RWPE1 (cell line): Measurements from ENCODE around the gene GPR87.

Experiments used
- CTCF ChIA-PET: fragments of 350-600 bp; sonication (Branson Sonifier 250); formaldehyde crosslinking; extraction: SDS; loops from one replicate; lab custom pipeline; 2021; lab: Yijun Ruan, JAX
- POLR2A ChIA-PET: fragments of 400-600 bp; formaldehyde crosslinking; extraction: SDS; loops from one replicate; lab custom pipeline; 2020; ENCODE audit warnings: antibody characterized with exemption; ENCODE audit not compliant: low non-redundant PET; lab: Yijun Ruan, JAX
- DNase-seq: peaks from one replicate; pipeline ENCODE4 v3.0.0; 2012; ENCODE audit warnings: low spot score
- H3K27ac ChIP-seq: fragments of 450-650 bp; 2 replicates; pipeline ENCODE4 v1.5.1; 2017
- TF ChIP-seq, protein P1 (sequence below): fragments of 450-650 bp; conservative IDR thresholded peaks from 2 replicates; pipeline ENCODE4 v1.5.1; 2017; ENCODE audit warnings: low read depth, mild to moderate bottlenecking

Gene GPR87

DNA sequence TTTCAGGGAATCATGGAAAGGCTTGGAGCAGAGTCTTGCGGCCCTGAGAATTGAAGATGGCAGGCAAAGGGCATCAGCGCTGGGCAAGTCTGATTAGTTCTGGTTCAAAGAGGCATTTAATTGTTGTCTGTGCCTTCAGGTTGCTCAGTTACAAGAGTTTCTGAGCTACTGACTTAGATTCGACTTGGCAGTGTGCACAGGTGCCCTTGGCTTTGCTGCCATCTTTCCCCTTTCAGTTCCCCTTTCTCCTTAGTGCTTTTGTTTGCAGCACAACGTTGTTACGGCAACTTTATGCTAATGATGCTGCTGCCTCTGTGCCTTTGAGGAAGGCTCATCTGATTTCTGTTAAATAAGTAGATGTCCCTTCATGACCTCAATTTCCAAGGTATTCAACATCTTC is 50.8 kb downstream of the GPR87 start:
- TF ChIP-seq, protein P1, sequence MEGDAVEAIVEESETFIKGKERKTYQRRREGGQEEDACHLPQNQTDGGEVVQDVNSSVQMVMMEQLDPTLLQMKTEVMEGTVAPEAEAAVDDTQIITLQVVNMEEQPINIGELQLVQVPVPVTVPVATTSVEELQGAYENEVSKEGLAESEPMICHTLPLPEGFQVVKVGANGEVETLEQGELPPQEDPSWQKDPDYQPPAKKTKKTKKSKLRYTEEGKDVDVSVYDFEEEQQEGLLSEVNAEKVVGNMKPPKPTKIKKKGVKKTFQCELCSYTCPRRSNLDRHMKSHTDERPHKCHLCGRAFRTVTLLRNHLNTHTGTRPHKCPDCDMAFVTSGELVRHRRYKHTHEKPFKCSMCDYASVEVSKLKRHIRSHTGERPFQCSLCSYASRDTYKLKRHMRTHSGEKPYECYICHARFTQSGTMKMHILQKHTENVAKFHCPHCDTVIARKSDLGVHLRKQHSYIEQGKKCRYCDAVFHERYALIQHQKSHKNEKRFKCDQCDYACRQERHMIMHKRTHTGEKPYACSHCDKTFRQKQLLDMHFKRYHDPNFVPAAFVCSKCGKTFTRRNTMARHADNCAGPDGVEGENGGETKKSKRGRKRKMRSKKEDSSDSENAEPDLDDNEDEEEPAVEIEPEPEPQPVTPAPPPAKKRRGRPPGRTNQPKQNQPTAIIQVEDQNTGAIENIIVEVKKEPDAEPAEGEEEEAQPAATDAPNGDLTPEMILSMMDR: no peak
- no peak for DNase-seq
- no peak overlapping the region for H3K27ac ChIP-seq
- ChIA-PET CTCF (no interaction called here), POLR2A (no interaction called here)

DNA sequence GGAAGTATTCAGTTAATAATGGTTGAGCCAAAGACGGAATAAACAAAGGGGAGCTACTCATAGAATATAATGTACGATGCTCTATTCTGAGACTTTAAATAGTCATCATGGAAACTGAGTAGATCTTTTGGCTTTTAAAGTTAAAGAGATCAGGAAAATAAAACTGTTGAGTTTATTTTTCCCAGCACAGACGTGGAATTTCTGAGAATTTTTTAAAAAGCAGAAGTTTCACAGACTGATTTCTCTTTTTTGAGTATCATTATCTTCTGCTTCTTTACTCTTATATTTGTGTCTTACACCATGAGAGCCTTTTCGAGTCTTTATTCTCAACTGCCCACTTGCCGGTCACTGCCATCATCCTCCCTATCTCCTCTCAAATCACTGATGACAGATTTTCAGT is 51.5 kb downstream of the GPR87 start:
- POLR2A ChIA-PET: no interaction called here
- no peak overlapping the region for H3K27ac ChIP-seq
- no peak for DNase-seq
- CTCF ChIA-PET: no interaction called here
- TF ChIP-seq, protein P1: no peak

DNA sequence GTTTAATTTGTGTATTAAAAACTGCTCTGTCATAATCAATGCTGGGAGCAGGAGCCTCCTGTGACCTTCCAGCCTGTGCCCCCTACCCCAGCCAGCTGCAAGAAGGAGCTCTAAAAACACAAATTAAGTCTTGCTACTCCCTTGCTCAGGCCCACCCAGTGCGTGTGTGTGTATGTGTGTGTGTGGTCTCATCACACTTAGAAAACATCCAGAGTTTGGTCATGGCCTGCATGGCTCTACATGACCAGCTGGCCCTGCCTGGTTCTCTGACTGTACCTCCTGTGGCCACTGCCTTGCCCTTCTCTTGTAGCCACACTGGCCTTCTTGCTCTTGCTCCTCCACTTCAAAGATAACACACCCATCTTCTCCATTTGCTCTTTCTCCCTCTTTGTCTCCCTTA is 52.0 kb downstream of the GPR87 start:
- H3K27ac ChIP-seq: no peak overlapping the region
- CTCF ChIA-PET: no interaction called here
- TF ChIP-seq, protein P1: no peak
- no peak for DNase-seq
- POLR2A ChIA-PET: no interaction called here

DNA sequence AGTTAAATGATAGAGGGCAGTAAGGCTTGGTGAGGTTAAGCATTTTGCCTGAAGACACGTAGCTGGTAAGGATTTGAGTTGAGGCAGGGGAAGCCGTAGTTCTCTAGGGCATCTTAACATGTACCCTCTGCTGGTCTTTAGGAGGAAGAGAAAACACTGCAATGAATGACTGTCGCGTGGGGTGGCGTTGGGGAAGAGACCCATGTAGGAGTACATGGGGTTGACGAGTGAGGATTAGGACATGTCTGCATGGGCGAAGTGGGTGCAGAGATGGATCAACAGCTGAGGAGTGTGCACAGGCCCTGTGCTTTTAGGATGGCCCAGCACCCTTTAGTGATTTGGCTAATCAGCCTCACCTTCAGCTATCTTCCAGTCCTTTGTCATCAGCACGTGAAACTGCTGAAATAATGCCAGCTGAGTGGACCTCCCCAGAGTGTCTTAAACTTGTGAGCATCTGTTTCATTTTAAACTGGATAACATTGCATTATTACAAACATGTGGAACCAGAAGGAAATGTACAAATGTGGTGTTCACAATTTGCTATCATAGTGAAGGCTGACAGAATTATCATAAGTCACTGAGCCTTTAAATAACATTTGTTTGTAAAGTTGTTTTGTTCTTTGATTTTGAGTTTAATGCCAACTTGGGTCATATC is 53.6 kb downstream of the GPR87 start:
- no peak for DNase-seq
- H3K27ac ChIP-seq: no peak overlapping the region
- POLR2A ChIA-PET: no interaction called here
- CTCF ChIA-PET: interaction anchor here (0.5 to 0.7 kb wide), 3 partner anchors 35 to 595 kb away, joined by 3 read pairs; no protein-coding TSS in a partner anchor
- TF ChIP-seq, protein P1: no peak

DNA sequence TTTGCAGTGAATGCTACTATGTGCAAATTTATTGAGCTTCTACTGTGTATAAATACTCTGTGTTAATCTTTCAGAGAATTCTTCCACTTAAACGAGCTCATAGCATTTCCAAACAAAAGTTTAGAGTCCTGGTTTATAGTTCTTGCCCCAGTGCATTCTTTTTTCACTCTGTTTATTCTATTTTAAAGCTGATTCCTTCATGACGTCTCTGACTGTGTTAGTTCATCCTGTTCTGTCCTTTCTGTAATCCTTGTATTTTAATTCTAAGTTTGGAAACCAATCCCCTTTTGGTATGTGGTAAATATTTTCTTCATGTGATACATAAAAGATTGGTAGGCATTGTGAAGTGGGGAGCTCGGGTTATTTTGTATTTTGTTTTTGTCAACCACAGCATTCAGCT is 57.0 kb downstream of the GPR87 start:
- no peak overlapping the region for H3K27ac ChIP-seq
- DNase-seq: no peak
- ChIA-PET CTCF (interaction anchor here (0.6 kb wide), 3 partner anchors 25 to 492 kb away, joined by 3 to 6 read pairs (median 3); no protein-coding TSS in a partner anchor), POLR2A (no interaction called here)
- TF ChIP-seq, protein P1: no peak

DNA sequence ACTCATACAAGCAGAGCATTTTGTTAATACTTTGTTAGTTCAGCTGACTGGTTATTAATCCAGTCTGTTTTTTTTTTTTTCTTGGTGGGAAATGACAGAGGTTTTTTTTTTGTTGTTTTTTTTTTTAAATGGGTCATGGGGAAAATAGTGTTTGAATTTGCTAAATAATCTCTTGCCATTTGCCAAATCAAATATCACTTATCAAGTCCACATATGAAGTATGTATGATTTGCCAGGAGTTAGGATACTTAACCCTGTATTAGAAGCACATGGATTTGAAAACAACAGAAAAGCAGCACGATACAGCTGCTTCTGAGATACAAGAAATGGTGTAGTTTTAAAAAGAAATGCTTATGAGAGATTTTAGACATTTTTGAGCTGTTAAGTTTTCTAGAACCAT is 59.9 kb downstream of the GPR87 start:
- CTCF ChIA-PET: interaction anchor here (0.6 to 0.7 kb wide), 2 partner anchors 52 to 417 kb away, joined by 3 to 7 read pairs; no protein-coding TSS in a partner anchor
- DNase-seq: no peak
- TF ChIP-seq, protein P1: no peak
- no peak overlapping the region for H3K27ac ChIP-seq
- POLR2A ChIA-PET: no interaction called here
